Measurements from ENCODE around the gene DCP1A.
"Not testable (repeated sequence)": the region's sequence is repeated elsewhere in the genome, so short reads cannot be mapped to it uniquely, and the experiment has no call there.

The DCP1A gene

GRCh38 chr3:53328746-53329145 lies 18.6 kb downstream of the DCP1A start:
- DNase-seq (ENCODE audit: low spot score), result no peak

- DNase-seq (ENCODE audit: low spot score), result not testable (repeated sequence)
These were observed 19.4 kb downstream of the DCP1A start for GRCh38 chr3:53327986-53328385.

- DNase-seq (ENCODE audit: low spot score), result no peak
These were observed 23.2 kb downstream of the DCP1A start for GRCh38 chr3:53324105-53324504.

- no peak for DNase-seq (ENCODE audit: low spot score)
These were observed 26.6 kb downstream of the DCP1A start for GRCh38 chr3:53320697-53321096.

- no peak for DNase-seq (ENCODE audit: low spot score)
These were observed 28.8 kb downstream of the DCP1A start for GRCh38 chr3:53318522-53318921.

GRCh38 chr3:53312832-53313231 lies 34.5 kb downstream of the DCP1A start:
- DNase-seq (ENCODE audit: low spot score), result no peak

- no peak for DNase-seq (ENCODE audit: low spot score)
These were observed 35.5 kb downstream of the DCP1A start for GRCh38 chr3:53311882-53312281.

- peak; percentile 69 for DNase-seq (ENCODE audit: low spot score)
These were observed 43.4 kb downstream of the DCP1A start for GRCh38 chr3:53303957-53304356.

GRCh38 chr3:53303549-53303948 lies 43.8 kb downstream of the DCP1A start:
- no peak for DNase-seq (ENCODE audit: low spot score)

GRCh38 chr3:53300826-53301225 lies 46.5 kb downstream of the DCP1A start:
- DNase-seq (ENCODE audit: low spot score), result no peak

- peak; percentile 69 for DNase-seq (ENCODE audit: low spot score)
These were observed 47.7 kb downstream of the DCP1A start for GRCh38 chr3:53299611-53300023.

- no peak for DNase-seq (ENCODE audit: low spot score)
These were observed 51.9 kb downstream of the DCP1A start for GRCh38 chr3:53295410-53295809.

- DNase-seq (ENCODE audit: low spot score), result peak; percentile 47
These were observed 53.5 kb downstream of the DCP1A start for GRCh38 chr3:53293867-53294266.

GRCh38 chr3:53288214-53288613 lies 59.1 kb downstream of the DCP1A start:
- no peak for DNase-seq (ENCODE audit: low spot score)

GRCh38 chr3:53287131-53287629 lies 60.2 kb downstream of the DCP1A start:
- peak; percentile 31 for DNase-seq (ENCODE audit: low spot score)

- DNase-seq (ENCODE audit: low spot score), result peak; percentile 67
These were observed 60.6 kb downstream of the DCP1A start for GRCh38 chr3:53286727-53287126.

- no peak for DNase-seq (ENCODE audit: low spot score)
These were observed 64.8 kb downstream of the DCP1A start for GRCh38 chr3:53282581-53282980.

GRCh38 chr3:53278667-53279066 lies 68.7 kb downstream of the DCP1A start:
- DNase-seq (ENCODE audit: low spot score), result no peak

GRCh38 chr3:53274938-53275605 lies 72.3 kb downstream of the DCP1A start:
- DNase-seq (ENCODE audit: low spot score), result no peak

- no peak for DNase-seq (ENCODE audit: low spot score)
These were observed 74.1 kb downstream of the DCP1A start for GRCh38 chr3:53273146-53273670.

- DNase-seq (ENCODE audit: low spot score), result peak; percentile 96
These were observed 77.2 kb downstream of the DCP1A start for GRCh38 chr3:53269888-53270880.

- not testable (repeated sequence) for DNase-seq (ENCODE audit: low spot score)
These were observed 78.2 kb downstream of the DCP1A start for GRCh38 chr3:53269193-53269592.

GRCh38 chr3:53267766-53268165 lies 79.6 kb downstream of the DCP1A start:
- no peak for DNase-seq (ENCODE audit: low spot score)
